OCI-LY3 (cell line): ENCODE measurements around the gene SH2B2.

Experiments used
- H2AFZ ChIP-seq: fragments of 200-600, 300-600 bp; shearing (Covaris generic); 2 replicates; pipeline ENCODE4 v1.6.0; 2014; ENCODE audit warnings: antibody characterized with exemption, low read depth, low read length
- H3K27ac ChIP-seq: fragments of 200-600, 300-600 bp; sonication (generic); 2 replicates; pipeline ENCODE4 v1.5.1; 2014; ENCODE audit warnings: mild to moderate bottlenecking, low read length, moderate library complexity, mixed read lengths
- H3K27me3 ChIP-seq: fragments of 200-600, 300-600 bp; sonication (generic); 2 replicates; pipeline ENCODE4 v1.6.1; 2014; ENCODE audit warnings: low read depth, low read length, mixed read lengths
- H3K36me3 ChIP-seq: fragments of 200-600, 300-600 bp; sonication (generic); replicated peaks from 2 replicates; pipeline ENCODE3; 2014; ENCODE audit warnings: low read depth, low read length, mixed read lengths
- H3K4me1 ChIP-seq: fragments of 300-600, 200-600 bp; sonication (generic); 2 replicates; pipeline ENCODE4 v1.6.1; 2014; ENCODE audit warnings: low read length, mixed read lengths
- H3K4me2 ChIP-seq: fragments of 200-600, 300-600 bp; sonication (generic); 2 replicates; pipeline ENCODE4 v1.6.1; 2014; ENCODE audit warnings: low read length, mixed read lengths
- H3K4me3 ChIP-seq: fragments of 300-600, 200-600 bp; sonication (generic); 2 replicates; pipeline ENCODE4 v1.5.1; 2014; ENCODE audit warnings: antibody characterized with exemption, mild to moderate bottlenecking, low read length, moderate library complexity
- H3K79me2 ChIP-seq: fragments of 300-600, 200-600 bp; shearing (Covaris generic); 2 replicates; pipeline ENCODE4 v1.6.1; 2014; ENCODE audit warnings: mild to moderate bottlenecking, low read length, mixed read lengths
- H3K9ac ChIP-seq: fragments of 300-600, 200-600 bp; shearing (Covaris generic); 2 replicates; pipeline ENCODE4 v1.6.0; 2014; ENCODE audit warnings: mild to moderate bottlenecking, low read length, moderate library complexity
- H3K9me3 ChIP-seq: fragments of 200-600, 300-600 bp; shearing (Covaris generic); 2 replicates; pipeline ENCODE4 v1.6.1; 2014; ENCODE audit warnings: low read length, mixed read lengths; ENCODE audit not compliant: insufficient read depth
- H4K20me1 ChIP-seq: fragments of 200-600, 300-600 bp; sonication (generic); 2 replicates; pipeline ENCODE4 v1.6.1; 2016; ENCODE audit warnings: low read length, mixed read lengths; ENCODE audit not compliant: insufficient read depth
- CTCF ChIP-seq: fragments of 200-600, 300-600 bp; sonication (generic); IDR thresholded peaks from 2 replicates; pipeline ENCODE4 v1.5.1; 2014; ENCODE audit warnings: antibody characterized with exemption, low read length, low read depth
- EZH2phosphoT487 ChIP-seq: fragments of 200-600 bp; shearing (Covaris generic); IDR thresholded peaks from 2 replicates; pipeline ENCODE4 v1.6.1; 2018; ENCODE audit warnings: antibody characterized with exemption, mixed run types, low read depth

The SH2B2 gene

GRCh38 chr7:102268635-102269034 is 18.0 kb upstream of the SH2B2 start:
- Histone ChIP-seq H3K4me3 (no peak overlapping the region), H3K9me3 (no peaks in the 10 kb centered on the region), H3K36me3 (no peaks in the 10 kb centered on the region), H3K27ac (no peak overlapping the region), H3K4me2 (no peak overlapping the region), H3K9ac (no peak overlapping the region), H3K4me1 (peaks cover 3% of the 10 kb centered on the region), H4K20me1 (no peaks in the 10 kb centered on the region), H3K79me2 (no peaks in the 10 kb centered on the region), H2AFZ (no peak overlapping the region), H3K27me3 (0 out of 2 replicates have a peak, but pooled peaks cover 4% of the 10 kb centered on the region)
- TF ChIP-seq CTCF (no peak), EZH2phosphoT487 (no peak)

GRCh38 chr7:102270178-102270887 is 16.3 kb upstream of the SH2B2 start:
- no peak for TF ChIP-seq CTCF
- no peak for TF ChIP-seq EZH2phosphoT487
- H3K36me3 ChIP-seq = no peaks in the 10 kb centered on the region
- no peaks in the 10 kb centered on the region for H3K9me3 ChIP-seq

GRCh38 chr7:102271158-102271798 is 15.4 kb upstream of the SH2B2 start:
- Histone ChIP-seq H3K9me3 (no peaks in the 10 kb centered on the region), H4K20me1 (no peaks in the 10 kb centered on the region), H3K36me3 (no peaks in the 10 kb centered on the region), H2AFZ (no peak overlapping the region), H3K9ac (no peak overlapping the region), H3K4me1 (peaks cover 3% of the 10 kb centered on the region), H3K27me3 (0 out of 2 replicates have a peak, but pooled peaks cover 4% of the 10 kb centered on the region), H3K27ac (no peak overlapping the region), H3K4me3 (no peak overlapping the region), H3K79me2 (no peaks in the 10 kb centered on the region), H3K4me2 (no peak overlapping the region)
- TF ChIP-seq EZH2phosphoT487 (no peak), CTCF (no peak)

More at GRCh38 chr7:102270178-102270887, 16.3 kb upstream of the SH2B2 start:
- Histone ChIP-seq H2AFZ (no peak overlapping the region), H3K4me3 (no peak overlapping the region), H3K4me2 (no peak overlapping the region), H3K4me1 (peaks cover 3% of the 10 kb centered on the region), H3K9ac (no peak overlapping the region), H3K79me2 (no peaks in the 10 kb centered on the region), H3K27ac (no peak overlapping the region), H3K27me3 (0 out of 2 replicates have a peak, but pooled peaks cover 4% of the 10 kb centered on the region), H4K20me1 (no peaks in the 10 kb centered on the region)

GRCh38 chr7:102272075-102272916 is 14.4 kb upstream of the SH2B2 start:
- H3K27ac ChIP-seq = no peak overlapping the region
- H3K4me3 ChIP-seq = peak overlapping the region; percentile 48
- 0 out of 2 replicates have a peak, but pooled peaks cover 4% of the 10 kb centered on the region for H3K27me3 ChIP-seq
- H3K4me1 ChIP-seq = peaks cover 3% of the 10 kb centered on the region
- H3K9ac ChIP-seq = no peak overlapping the region
- H3K79me2 ChIP-seq = no peaks in the 10 kb centered on the region
- no peak overlapping the region for H2AFZ ChIP-seq
- H4K20me1 ChIP-seq = no peaks in the 10 kb centered on the region
- TF ChIP-seq CTCF (peak; percentile 93), EZH2phosphoT487 (no peak)
- no peaks in the 10 kb centered on the region for H3K9me3 ChIP-seq
- peak overlapping the region; percentile 53 for H3K4me2 ChIP-seq
- H3K36me3 ChIP-seq = no peaks in the 10 kb centered on the region
